H54 (cell line): ENCODE data around the gene MBD3L2.
"Not testable (repeated sequence)": the region's sequence is repeated elsewhere in the genome, so short reads cannot be mapped to it uniquely, and the experiment has no call there.

Source experiments
- DNase-seq: peaks from one replicate; pipeline ENCODE4 v3.0.0; 2011; ENCODE audit warnings: low spot score, mixed read lengths; ENCODE audit not compliant: insufficient read length
- FAIRE-seq: peaks from 3 replicates; lab custom pipeline; 2011; peaks lifted over from hg19 to GRCh38; lab: Jason Lieb, UNC
- POLR2A ChIP-seq: IDR thresholded peaks from 2 replicates; pipeline ENCODE4 v1.6.1; 2011; ENCODE audit warnings: low read depth, mild to moderate bottlenecking, low read length

MBD3L2 gene

DNA sequence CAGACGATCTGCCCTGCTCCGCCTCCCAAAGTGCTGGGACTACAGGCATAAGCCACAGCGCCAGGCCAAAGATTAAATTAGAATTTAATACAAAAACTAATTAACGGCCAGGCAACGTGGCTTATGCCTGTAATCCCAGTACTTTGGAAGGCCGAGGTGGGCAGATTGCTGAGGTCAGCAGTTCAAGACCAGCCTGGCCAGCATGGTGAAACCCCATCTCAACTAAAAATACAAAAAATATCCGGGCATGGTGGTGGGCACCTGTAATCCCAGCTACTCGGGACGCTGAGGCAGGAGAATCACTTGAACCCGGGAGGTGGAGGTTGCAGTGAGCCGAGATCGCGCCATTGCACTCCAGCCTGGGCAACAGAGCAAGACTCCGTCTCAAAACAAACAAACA is 6.6 kb downstream of the MBD3L2 start:
- DNase-seq, FAIRE-seq: not testable (repeated sequence)

DNA sequence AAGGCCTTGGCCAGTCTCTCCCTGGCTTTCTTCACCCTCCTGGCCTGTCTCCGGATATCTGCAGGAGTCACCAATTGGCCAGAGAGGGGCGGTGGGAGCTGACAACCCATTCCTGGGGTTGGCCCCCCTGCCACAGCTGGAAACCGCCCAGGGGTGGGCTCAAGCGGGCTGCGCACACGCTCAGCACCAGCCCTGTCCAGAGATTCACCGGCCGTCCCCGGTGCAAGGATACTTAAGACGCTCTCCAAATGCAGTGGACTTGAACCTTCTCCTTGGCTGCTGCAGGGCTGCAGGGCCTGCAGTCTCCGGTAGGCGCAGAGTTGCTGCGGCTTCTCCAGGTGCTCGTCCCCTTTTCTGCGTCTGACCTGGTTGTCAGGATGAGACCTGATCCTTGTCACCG is 7.2 kb downstream of the MBD3L2 start:
- not testable (repeated sequence) for DNase-seq, FAIRE-seq

DNA sequence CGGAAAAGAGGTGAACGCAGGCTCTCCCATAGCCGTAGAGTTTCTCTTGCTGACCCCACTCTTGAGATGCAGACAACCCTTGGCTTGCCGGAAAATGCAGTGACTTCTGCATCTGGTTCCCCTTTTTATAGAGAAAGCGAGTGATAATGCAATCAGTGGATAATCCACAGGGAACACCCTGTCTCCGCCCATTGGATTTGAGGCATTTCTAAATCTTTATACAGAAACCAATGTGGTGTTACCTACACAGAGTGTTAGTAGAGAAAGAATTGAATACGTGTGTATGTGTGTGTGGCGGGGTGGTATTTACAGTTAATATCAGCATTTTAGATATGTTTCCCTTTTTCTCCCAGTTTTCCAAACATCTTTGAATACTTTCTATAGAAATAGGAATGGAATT is 9.5 kb downstream of the MBD3L2 start, which contains the start of gene MBD3L3:
TSS of gene MBD3L3 (minus strand) at position 101 of the 400 bp plus-strand sequence. CDS start at position 30, 71 bp downstream.
- FAIRE-seq, DNase-seq: not testable (repeated sequence)

DNA sequence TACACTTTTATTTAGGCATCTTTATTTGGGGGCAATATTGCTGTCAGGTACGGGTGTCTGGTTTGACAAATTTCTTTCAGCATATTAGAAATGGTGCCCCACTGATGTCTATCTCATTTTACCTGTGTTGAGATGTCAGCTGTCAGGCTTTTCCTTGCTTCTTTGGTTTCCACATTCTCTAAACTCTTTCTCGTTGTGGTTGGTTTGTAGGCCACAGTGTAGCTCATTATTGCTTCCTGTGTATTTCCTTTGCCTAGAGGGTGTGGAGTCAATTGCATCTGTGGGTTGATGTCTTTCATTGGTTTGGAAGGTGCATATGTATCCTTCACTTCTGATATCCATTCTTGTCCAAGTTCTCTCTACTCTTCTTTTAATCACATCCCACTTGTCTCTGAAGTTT is 10.9 kb downstream of the MBD3L2 start:
- not testable (repeated sequence) for DNase-seq, FAIRE-seq

DNA sequence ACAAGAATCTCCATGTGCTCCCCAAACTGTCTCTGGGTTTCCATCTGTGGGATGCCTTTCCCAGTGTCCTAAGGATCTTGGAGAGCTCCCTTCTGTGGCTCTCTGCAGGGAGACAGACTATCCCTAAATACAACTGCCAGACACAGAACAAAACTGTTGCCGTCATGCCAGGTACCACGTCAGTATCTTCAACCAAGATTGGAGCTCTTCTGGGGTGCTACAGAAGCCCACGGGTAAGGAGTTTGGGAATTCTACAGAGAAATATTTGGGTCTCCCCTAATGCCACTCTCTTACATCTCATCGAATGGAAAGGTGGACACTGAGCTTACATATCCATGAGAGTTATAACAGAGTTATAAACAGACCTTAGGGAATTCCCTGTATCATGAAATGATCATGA is 14.2 kb downstream of the MBD3L2 start:
- FAIRE-seq (no peak), DNase-seq (no peak)
- TF ChIP-seq POLR2A, result no peak

DNA sequence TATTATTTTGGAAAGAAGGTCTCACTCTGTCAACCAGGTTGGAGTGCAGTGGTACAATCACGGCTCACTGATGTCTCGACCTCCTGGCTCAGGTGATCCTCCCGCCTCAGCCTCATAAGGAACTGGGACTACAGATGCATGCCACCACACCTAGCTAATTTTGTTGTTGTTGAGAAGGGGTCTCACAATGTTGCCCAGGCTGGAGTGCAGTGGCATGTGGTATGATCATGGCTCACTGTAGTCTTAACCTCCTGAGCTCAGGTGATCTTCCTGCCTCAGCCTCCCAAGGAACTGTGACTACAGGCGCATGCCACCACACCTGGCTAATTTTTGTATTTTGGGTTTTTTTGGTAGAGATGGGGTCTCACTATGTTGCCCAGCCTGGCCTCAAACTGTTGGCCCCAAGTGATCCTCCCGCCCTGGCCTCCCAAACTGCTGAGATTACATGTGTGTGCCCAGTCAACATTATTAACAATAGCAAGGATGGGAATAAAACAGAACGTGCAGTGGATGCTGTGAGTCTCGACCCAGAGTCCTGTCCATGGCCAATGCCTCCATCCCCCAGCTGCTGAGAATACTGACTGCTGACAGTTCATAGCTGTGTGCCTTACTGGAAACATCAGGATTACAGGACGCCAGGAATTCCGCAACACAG is 14.8 kb downstream of the MBD3L2 start:
- no peak for TF ChIP-seq POLR2A
- DNase-seq (no peak), FAIRE-seq (no peak)

DNA sequence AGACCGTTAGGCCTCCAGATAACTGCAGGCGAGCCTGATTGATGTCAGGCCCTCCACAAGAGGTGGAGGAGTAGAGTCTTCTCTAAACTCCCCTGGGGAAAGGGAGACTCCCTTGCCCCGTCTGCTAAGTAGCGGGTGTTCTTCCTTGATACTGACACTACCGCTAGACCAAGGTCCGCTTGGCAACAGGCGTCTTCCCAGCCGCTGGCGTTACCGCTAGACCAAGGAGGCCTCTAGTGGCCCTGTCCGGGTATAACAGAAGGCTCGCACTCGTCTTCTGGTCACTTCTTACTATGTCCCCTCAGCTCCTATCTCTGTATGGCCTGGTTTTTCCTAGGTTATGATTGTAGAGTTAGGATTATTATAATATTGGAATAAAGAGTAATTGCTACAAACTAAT is 18.0 kb downstream of the MBD3L2 start:
- DNase-seq, FAIRE-seq: not testable (repeated sequence)

DNA sequence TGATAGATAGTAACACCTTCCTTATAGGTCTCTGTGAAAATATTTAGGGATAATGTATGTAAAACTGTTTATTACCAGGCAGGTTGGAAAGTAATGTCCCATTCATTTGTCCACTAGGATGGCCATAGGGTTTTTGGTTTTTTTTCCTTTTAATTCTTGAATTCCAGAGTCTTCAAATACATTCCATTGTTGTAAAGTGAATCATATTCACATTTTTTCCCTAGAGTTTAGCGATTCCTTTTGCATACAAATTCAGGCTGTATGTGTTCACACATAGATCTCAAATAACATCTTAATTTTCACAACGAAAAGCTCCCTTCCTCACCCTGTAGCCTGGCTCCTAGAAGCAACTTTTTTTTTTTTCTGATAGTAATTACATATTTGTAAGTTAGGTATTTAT is 18.6 kb downstream of the MBD3L2 start:
- FAIRE-seq (no peak), DNase-seq (no peak)
- no peak for TF ChIP-seq POLR2A

DNA sequence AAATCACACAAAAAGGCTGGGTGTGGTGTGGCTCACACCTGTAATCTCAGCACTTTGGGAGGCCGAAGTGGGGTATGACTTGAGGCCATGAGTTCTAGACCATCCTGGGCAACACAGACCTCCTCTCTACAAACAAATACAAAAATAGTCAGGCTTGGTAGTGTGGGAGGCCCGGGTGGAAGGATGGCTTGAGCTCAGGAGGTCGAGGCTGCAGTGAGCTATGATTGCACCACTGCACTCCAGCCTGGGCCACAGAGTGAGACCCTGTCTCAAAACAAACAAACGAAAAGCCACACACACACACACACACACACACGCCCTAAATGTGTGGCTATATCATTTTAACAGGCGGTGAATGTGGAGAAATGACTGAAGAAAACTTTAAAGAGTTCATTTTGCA is 19.5 kb downstream of the MBD3L2 start:
- FAIRE-seq, result no peak
- TF ChIP-seq POLR2A, result no peak

DNA sequence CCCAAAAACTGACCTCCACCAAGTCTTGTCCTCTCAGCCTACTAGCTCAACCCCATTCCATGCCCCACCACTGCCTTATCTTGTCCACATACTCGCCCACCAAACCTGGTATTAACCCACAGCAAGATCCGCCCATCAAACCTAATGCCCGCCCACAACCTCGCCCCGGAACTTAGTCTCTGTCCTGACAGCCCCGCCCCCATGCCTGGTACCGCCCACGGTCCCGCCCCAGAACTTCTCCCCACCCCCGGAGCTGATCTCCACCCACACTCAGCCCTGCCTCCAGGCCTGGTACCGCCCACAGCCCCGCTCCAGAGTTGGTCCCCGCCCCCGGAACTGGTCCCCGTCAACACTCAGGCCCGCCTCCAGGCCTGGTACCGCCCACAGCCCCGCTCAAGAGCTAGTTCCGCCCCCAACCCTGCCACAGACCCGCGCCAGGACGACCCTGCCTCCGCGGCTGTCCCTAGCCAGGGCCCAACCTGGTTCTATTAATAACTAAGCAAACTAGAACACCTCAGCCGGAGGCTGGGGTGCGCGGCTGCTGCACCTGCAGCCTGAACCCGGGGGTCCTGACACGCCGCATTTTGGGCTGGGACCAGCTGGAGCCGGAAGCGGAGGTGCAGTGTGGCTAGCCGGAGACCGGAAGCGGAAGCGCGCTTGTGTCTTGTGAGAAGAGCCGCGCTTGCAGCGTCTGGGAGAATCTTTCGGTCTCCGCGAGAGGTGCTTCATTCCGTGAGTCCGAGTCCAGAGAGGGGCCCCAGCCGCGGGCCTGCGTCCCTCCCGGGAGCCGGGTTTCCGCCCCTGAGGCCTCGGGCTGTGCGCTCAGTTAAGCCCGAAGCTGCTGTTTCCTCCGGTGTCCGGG is 20.2 kb downstream of the MBD3L2 start, which contains the start of gene ZNF557:
TSS of gene ZNF557 (plus strand) at position 662 of the 862 bp plus-strand sequence. CDS start 5,372 bp downstream, outside the sequence.
- TF ChIP-seq POLR2A, result peak; percentile 53; the same call in 1 of the 2 replicates
- DNase-seq, result peak; percentile 78
- peak; percentile 82 for FAIRE-seq

More for the DNA sequence above, 19.5 kb downstream of the MBD3L2 start:
- no peak for DNase-seq

DNA sequence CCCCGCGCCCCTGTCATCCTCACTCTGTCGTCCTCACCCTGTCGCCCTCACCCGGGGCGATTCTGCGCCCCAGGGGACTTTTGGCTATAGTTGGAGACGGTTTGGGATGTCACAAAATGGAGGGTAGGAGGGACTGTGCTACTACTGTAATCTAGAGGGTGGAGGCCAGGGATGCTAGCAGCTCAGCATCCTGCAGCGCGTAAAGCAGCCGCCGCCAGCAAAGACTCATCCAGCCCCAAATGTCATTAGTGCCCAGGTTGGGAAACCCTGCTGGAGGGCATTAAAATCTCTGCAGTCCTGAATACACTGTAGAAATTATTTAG is 20.7 kb downstream of the MBD3L2 start:
- TF ChIP-seq POLR2A, result no peak
- FAIRE-seq (no peak), DNase-seq (no peak)

DNA sequence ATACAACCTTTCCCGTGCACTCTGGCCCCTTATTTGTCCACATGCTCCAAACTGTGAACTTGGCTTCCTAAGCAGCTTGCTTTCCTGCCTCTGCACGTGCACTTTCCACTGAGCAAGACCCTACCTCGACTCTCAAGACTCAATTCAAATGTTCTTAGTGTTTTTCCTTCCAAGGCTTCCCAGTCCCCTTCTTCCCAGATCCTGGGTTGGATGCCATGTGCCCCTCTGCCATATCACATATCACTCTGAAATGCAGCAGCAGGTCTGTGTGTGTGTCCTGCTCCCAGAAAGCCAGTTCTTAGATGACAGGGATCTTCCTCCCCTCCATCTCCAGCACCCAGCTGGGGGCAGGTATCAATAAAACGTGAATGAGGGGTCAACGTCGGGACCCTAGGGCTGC is 23.4 kb downstream of the MBD3L2 start:
- FAIRE-seq, result no peak
- no peak for DNase-seq
- no peak for TF ChIP-seq POLR2A

DNA sequence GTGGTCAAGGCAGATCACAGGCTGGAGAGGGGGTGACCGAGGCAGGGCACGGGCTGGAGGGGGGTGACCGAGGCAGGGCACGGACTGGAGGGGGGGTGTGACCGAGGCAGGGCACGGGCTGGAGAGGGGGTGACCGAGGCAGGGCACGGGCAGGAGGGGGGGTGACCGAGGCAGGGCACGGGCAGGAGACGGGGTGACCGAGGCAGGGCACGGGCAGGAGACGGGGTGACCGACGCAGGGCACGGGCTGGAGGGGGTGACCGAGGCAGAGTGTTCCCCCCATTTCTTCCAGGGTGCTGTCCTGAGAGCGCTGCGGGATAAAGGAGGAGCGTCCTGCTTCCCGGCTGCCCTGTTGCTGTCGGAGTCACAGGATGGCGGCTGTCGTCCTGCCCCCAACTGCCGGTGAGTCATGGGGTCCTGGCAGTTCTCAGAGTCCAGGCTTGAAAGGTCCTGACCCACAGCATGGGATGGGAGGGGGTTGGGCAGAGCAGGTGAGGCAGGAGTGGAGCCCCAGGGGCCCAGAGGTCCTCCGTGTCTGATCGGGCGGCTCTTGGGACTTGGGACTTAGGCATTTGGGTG is 25.7 kb downstream of the MBD3L2 start:
- DNase-seq (no peak), FAIRE-seq (no peak)

DNA sequence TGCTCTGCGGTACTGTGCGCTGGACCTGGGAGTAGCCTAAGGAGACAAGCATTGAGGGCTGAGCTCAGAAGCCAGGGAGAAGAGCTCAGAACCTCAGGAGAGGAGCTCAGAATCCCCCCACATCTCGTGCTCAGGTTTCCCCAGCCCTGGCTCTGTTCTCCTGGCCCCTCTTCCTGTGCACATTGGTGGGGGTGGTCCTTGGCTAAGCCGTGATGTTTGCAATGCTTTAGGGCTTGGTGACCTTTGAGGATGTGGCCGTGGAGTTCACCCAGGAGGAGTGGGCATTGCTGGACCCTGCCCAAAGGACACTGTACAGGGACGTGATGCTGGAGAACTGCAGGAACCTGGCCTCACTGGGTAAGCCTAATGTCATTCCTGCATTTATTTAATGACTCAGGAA is 27.0 kb downstream of the MBD3L2 start:
- no peak for TF ChIP-seq POLR2A
- FAIRE-seq (no peak), DNase-seq (no peak)

More for the DNA sequence above, 25.7 kb downstream of the MBD3L2 start:
- TF ChIP-seq POLR2A, result no peak

DNA sequence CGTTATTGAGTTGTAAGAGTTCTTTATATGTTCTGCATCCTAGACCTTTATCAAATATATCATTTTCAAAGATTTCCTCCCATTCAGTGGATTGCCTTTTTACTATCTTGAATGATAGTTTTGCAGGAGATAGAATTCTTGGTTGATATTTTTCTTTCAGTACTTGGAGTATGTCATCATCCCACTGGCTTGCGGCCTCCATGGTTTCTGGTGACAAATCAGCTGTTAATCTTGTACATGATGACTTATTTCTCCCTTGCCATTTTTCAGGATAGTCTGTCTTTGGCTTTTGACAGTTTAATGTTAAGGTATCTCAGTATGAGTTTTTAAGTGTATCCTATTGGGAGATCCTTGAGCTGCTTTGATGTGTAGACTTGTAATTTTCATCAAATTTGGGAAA is 28.9 kb downstream of the MBD3L2 start:
- DNase-seq (no peak), FAIRE-seq (no peak)
- TF ChIP-seq POLR2A, result no peak
